Kidney (tissue), 14 donors: ENCODE data around the gene VRK3. TPM values are rescaled to one million over a fixed set of nuclear protein-coding genes. Genes with fewer than 3 reads are reported as not detected.
"Not testable (repeated sequence)": the region's sequence is repeated elsewhere in the genome, so short reads cannot be mapped to it uniquely, and the experiment has no call there.

Experiments used
- DNase-seq, 5 donors: peaks; one replicate each; pipeline ENCODE4 v3.0.0-alpha.2; 2013 to 2020
- FAIRE-seq: peaks from 2 replicates; lab custom pipeline; 2012; peaks lifted over from hg19 to GRCh38; lab: Jason Lieb, UNC
- H3K27ac ChIP-seq, 2 donors: one replicate each; pipeline ENCODE4 v1.7.0; 2013; ENCODE audit warnings: low read depth in 2 of 2, low read length in 2 of 2, inconsistent platforms in 1 of 2
- H3K27me3 ChIP-seq: one replicate; pipeline ENCODE4 v1.7.1; 2013; ENCODE audit warnings: low read length, inconsistent platforms; ENCODE audit not compliant: control insufficient read depth, insufficient read depth
- H3K36me3 ChIP-seq, 3 donors: one replicate each; pipeline versions ENCODE4 v1.7.0 to v1.7.1; 2013; ENCODE audit warnings: low read length in 3 of 3, control low read depth in 1 of 3, inconsistent platforms in 1 of 3; ENCODE audit not compliant: insufficient read depth in 3 of 3, control insufficient read depth in 2 of 3
- H3K4me1 ChIP-seq, 3 donors: one replicate each; pipeline versions ENCODE4 v1.7.0 to v1.7.1; 2013; ENCODE audit warnings: low read length in 3 of 3, inconsistent platforms in 1 of 3, low read depth in 1 of 3; ENCODE audit not compliant: control insufficient read depth in 2 of 3, insufficient read depth in 2 of 3
- H3K4me3 ChIP-seq, 3 donors: one replicate each; pipeline versions ENCODE4 v1.7.0 to v1.8.1; 2013; ENCODE audit warnings: low read length in 3 of 3, control low read depth in 1 of 3, inconsistent platforms in 1 of 3
- H3K9ac ChIP-seq, 3 donors: one replicate each; pipeline versions ENCODE4 v1.7.0 to v1.7.1; 2013; ENCODE audit warnings: low read length in 3 of 3, control low read depth in 1 of 3, inconsistent platforms in 1 of 3
- H3K9me3 ChIP-seq, 3 donors: one replicate each; pipeline versions ENCODE4 v1.7.0 to v1.7.1; 2013; ENCODE audit warnings: low read length in 3 of 3, control low read depth in 1 of 3, inconsistent platforms in 1 of 3; ENCODE audit not compliant: control insufficient read depth in 2 of 3, insufficient read depth in 1 of 3
- CTCF ChIP-seq: IDR thresholded peaks from 3 replicates; pipeline ENCODE4 v1.5.1; 2012; ENCODE audit warnings: mild to moderate bottlenecking, moderate library complexity, borderline replicate concordance; ENCODE audit not compliant: insufficient read depth; ENCODE audit errors: extremely low read depth
- intact Hi-C: fragments of 100-400 bp; cut with DNase I; formaldehyde crosslinking; loops from one replicate; pipeline ENCODE4 v1.11.1; 2022
- polyA plus RNA-seq: library from polyadenylated mRNA; stranded (reverse); fragments of 350-450 nt; fragmentation: Illumina TruSeq; extraction: RNeasy Lipid Tissue Mini Kit (QIAGEN cat#74804); gene quantifications from one replicate; pipeline ENCODE4 v1.2.3, GENCODE V29; 2014; ENCODE audit warnings: low read depth, low replicate concordance; ENCODE audit not compliant: insufficient read depth
- total RNA-seq: library from RNA; stranded (reverse); fragmentation: NEBNext Ultra II Directional; extraction: Animal tissue kit (Norgen Biotek cat#: 25700); gene quantifications from one replicate; pipeline ENCODE4 v1.2.1, GENCODE V29; 2021
- donor health status: control.
- donor health status: control.
- donor health status: control.
- donor health status: control.
- donor health status: control.
- donor health status: DM: yes; HTN: yes; CAD: no.
- donor health status: Normal renal cell carcinoma (clear cell type).

VRK3 gene
- total and polyA plus RNA-seq, 2 donors from 2014 or later, result 53.2 to 69.0 TPM

GRCh38 chr19:50058425-50058824 lies 33.3 kb upstream of the VRK3 start:
- intact Hi-C loops, result no loop called here
- FAIRE-seq (no peak), DNase-seq (no peak)

GRCh38 chr19:50053119-50053518 lies 27.9 kb upstream of the VRK3 start:
- no peak overlapping the region for H3K27ac ChIP-seq
- no peak overlapping the region for H3K4me3 ChIP-seq
- intact Hi-C loops, result no loop called here
- no peak for TF ChIP-seq CTCF
- no peaks in the 10 kb centered on the region for H3K4me1 ChIP-seq
- peaks cover 0 to under 1% (median under 1%) of the 10 kb centered on the region in 3 donors for H3K9me3 ChIP-seq
- DNase-seq (no peak), FAIRE-seq (no peak)
- H3K27me3 ChIP-seq, result no peaks in the 10 kb centered on the region
- H3K36me3 ChIP-seq, result no peaks in the 10 kb centered on the region
- no peak overlapping the region for H3K9ac ChIP-seq

More at GRCh38 chr19:50058425-50058824, 33.3 kb upstream of the VRK3 start:
- no peak overlapping the region for H3K9ac ChIP-seq
- peaks cover 0 to 23% (median 16%) of the 10 kb centered on the region in 3 donors for H3K9me3 ChIP-seq
- no peaks in the 10 kb centered on the region for H3K4me1 ChIP-seq
- H3K36me3 ChIP-seq, result no peaks in the 10 kb centered on the region
- no peak for TF ChIP-seq CTCF
- no peak overlapping the region for H3K4me3 ChIP-seq
- no peaks in the 10 kb centered on the region for H3K27me3 ChIP-seq
- H3K27ac ChIP-seq, result no peak overlapping the region

GRCh38 chr19:50051964-50052363 lies 26.8 kb upstream of the VRK3 start:
- Histone ChIP-seq H3K9ac (no peak overlapping the region), H3K27ac (no peak overlapping the region), H3K27me3 (no peaks in the 10 kb centered on the region), H3K9me3 (no peaks in the 10 kb centered on the region), H3K36me3 (peaks cover 0 to under 1% (median 0%) of the 10 kb centered on the region in 3 donors), H3K4me1 (no peaks in the 10 kb centered on the region), H3K4me3 (no peak overlapping the region)
- FAIRE-seq (no peak), DNase-seq (no peak)
- no peak for TF ChIP-seq CTCF
- intact Hi-C loops, result no loop called here

GRCh38 chr19:50051228-50051895 lies 26.2 kb upstream of the VRK3 start:
- Histone ChIP-seq H3K4me3 (peak overlapping the region; percentile 64 to 80 (median 79)), H3K9ac (peak overlapping the region in 2 of 3 donors; percentile 42 to 66)
- H3K27me3 ChIP-seq, H3K9me3 ChIP-seq, H3K4me1 ChIP-seq, FAIRE-seq, intact Hi-C loops, H3K36me3 ChIP-seq, DNase-seq, H3K27ac ChIP-seq: not testable (repeated sequence)
